Inflammatory macrophage treated with lipopolysaccharide for 1 hour (primary cell): Measurements from ENCODE around the gene RAVER2.
"Not testable (repeated sequence)": the region's sequence is repeated elsewhere in the genome, so short reads cannot be mapped to it uniquely, and the experiment has no call there.

Source experiments
- DNase-seq, 2 donors: peaks; one replicate each; pipeline ENCODE4 v3.0.0-alpha.2; 2020 to 2022

RAVER2 gene, protein sequence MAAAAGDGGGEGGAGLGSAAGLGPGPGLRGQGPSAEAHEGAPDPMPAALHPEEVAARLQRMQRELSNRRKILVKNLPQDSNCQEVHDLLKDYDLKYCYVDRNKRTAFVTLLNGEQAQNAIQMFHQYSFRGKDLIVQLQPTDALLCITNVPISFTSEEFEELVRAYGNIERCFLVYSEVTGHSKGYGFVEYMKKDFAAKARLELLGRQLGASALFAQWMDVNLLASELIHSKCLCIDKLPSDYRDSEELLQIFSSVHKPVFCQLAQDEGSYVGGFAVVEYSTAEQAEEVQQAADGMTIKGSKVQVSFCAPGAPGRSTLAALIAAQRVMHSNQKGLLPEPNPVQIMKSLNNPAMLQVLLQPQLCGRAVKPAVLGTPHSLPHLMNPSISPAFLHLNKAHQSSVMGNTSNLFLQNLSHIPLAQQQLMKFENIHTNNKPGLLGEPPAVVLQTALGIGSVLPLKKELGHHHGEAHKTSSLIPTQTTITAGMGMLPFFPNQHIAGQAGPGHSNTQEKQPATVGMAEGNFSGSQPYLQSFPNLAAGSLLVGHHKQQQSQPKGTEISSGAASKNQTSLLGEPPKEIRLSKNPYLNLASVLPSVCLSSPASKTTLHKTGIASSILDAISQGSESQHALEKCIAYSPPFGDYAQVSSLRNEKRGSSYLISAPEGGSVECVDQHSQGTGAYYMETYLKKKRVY

GRCh38 chr1:64744492-64745180, at the start of gene RAVER2:
TSS of gene RAVER2 (plus strand) at chr1:64745075. CDS start at chr1:64745173, 98 bp downstream.
- DNase-seq = peak; percentile 19 to 40

GRCh38 chr1:64696879-64697278, 48.0 kb upstream of the RAVER2 start:
- DNase-seq = no peak

DNA sequence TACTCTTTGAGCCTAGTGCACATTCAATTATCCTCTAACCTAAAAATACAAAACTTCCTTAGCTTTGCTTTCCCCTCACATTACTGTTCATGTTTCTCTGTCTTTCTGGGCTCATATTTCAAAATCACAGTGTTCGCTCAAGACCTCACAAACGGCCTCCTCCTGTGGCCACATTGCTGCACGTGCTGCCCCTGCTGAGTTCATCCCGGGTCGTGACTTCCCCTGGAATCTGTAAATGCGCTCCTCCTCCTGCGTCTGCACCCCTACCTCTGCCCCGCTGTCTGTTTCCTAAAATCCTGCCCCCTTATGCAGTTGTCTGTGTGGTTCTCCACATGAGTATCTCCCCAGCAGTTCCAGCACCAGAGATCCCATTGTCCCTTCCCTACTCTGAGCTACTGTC, 45.5 kb upstream of the RAVER2 start:
- no peak for DNase-seq

DNA sequence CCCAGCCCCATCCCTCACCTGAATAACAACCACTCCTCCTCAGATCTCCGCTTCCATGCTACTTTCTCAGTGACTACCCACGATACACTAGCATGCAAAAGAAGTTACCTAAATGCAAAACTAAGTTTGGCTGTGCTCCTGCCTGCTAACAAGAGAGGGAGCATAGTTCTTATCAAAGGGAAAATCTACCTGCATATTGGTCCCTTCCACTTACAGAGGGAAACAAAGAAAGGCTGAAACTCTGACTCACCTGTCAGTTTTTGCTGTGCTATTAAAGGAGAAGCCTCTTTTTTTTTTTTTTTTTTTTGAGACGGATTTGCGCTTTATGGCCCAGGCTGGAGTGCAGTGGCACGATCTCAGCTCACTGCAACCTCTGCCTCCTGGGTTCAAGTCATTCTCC, 43.8 kb upstream of the RAVER2 start:
- DNase-seq = no peak

- no peak for DNase-seq
Observed at GRCh38 chr1:64701886-64702285, 43.0 kb upstream of the RAVER2 start.

DNA sequence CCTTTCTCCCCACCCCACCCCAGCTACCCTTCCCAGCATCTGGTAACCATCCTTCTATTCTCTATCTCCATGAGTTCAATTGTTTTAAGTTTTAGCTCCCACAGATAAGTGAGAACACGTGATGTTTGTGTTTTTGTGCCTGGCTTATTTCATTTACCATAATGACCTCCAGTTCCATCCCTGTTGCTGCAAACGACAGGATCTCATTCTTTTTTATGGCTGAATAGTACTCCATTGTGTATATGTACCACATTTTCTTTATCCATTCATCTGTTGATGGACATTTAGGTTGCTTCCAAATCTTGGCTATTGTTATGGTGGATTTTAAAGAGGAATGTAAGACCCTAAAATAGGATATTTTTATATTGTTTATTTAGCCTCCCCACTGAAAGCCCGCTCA, 42.2 kb upstream of the RAVER2 start:
- DNase-seq = not testable (repeated sequence)

- no peak for DNase-seq
Observed at GRCh38 chr1:64703600-64703999, 41.3 kb upstream of the RAVER2 start.

GRCh38 chr1:64705591-64705990, 39.3 kb upstream of the RAVER2 start:
- no peak for DNase-seq

DNA sequence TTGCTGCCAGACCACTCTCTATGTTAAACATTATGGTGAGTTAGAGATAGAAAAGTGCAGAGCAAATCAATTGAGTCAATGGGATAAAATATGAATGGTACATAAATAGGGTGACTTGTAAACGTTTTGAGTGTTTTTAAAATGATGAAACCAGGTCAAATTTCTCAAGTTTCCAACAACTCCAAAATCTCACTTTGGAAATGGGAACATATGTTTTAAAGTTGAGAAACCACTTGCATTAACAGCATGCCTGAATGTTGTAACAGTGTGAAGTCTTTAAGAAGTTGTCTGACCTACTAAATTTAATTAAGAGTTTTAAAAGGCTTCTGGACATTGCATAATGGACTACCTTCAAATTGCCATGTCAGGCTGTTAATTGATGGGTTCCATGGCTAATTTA, 33.6 kb upstream of the RAVER2 start:
- peak; percentile 1 to 28 for DNase-seq

GRCh38 chr1:64712049-64712448, 32.8 kb upstream of the RAVER2 start:
- no peak for DNase-seq

GRCh38 chr1:64715186-64715585, 29.7 kb upstream of the RAVER2 start:
- no peak for DNase-seq

GRCh38 chr1:64721135-64721534, 23.7 kb upstream of the RAVER2 start:
- DNase-seq = no peak

DNA sequence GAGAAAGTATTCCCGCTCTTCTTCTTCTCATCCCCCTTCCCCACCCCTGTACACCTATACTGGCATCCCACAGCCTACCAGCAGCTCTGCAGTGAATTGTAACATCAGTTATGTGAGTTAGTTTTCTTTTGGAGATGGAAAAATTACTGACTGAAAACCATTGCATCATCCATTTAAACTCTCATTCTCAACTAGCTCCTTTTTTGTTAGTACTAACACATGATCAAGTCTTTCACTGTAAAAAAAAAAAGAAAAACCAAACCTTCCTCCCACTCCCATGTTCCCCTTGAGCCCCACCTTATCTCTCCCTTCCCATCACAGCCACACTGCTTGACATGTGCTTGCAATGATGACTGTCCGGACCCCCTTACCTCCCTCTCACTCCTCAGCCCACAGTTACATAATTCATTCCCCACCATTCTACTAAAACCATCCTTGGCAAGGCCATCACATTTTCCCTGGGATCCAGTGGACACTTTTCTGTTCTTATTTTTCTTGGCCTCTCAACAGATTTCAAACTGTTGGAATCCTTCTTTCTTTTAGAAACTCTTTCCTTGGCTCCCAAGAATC, 23.2 kb upstream of the RAVER2 start:
- DNase-seq = no peak

DNA sequence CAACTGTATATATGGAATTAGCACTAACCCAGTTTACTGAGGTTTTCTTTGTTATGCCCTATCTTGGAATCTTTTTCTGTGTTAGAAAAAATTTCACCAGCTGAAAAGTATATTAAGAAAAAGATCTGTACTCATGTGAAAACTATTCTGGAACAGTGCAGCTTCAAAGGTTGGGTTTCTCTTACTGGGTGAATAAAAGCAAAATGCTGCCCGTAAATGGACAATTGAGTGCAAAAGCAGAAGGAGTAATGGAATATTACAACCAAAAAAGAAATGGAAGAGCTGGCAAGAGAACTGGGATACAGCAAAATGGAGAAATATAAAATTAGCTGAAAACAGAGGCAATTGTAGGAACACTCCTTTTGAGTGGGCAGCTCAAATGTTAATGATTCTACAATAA, 17.0 kb upstream of the RAVER2 start:
- DNase-seq = no peak

- DNase-seq = no peak
Observed at GRCh38 chr1:64733581-64734286, 11.1 kb upstream of the RAVER2 start.

GRCh38 chr1:64734287-64734652, 10.6 kb upstream of the RAVER2 start:
- DNase-seq = no peak

GRCh38 chr1:64740687-64741086, 4.2 kb upstream of the RAVER2 start:
- not testable (repeated sequence) for DNase-seq

GRCh38 chr1:64743954-64744491, 852 bp upstream of the RAVER2 start:
- DNase-seq = no peak

GRCh38 chr1:64745181-64745985, 508 bp downstream of the RAVER2 start:
- DNase-seq = peak in 1 of 2 donors; percentile 28

DNA sequence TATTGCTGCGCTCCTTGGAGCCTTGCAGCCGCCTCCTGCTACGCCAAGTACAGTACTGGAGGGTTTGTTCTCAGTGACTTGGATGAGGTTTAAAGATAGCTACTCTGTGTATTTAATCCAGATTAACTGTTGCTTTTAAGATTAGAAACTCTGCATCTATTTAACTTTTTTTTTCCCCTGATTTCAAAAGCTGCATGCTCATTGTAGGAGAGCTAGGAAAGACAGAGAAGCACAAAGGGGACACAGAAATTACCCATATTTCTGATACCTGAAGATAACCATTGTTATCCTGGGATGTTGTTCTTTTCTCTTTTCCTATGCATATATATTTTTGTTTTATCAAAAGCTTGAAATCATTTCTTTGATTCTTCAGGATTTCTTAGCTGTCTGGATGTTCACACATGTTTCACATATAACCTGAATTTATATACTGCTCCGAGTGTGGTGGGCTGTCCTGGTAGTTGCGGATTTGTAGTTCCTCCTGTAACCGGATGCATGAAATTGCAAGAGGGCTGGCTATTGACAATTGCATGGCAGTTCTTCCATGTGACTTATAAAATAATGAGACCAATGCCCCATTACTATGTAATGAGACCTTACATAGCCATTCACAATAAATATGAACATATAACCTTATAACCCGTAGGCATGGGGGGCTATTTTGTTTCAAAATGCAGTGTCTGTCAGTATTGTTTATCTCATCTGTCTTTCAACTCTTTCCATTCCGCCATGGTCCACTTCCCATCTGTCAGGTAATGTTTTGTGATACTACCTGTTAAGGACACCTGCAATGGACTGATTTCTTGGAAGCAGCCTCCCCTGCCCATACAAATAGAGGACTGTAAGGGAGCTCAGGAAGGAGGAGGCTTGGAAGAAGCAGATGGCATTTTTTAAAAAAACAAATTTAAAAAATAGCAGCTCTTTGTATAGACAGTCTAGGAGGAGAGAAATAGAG, 1.4 kb downstream of the RAVER2 start:
- DNase-seq = peak in 1 of 2 donors; percentile 22
